HepG2 (cell line): Measurements from ENCODE around the gene POLE3. TPM values are rescaled to one million over a fixed set of nuclear protein-coding genes. Genes with fewer than 3 reads are reported as not detected.
A peak's percentile ranks its signal among the peaks of the same experiment; 100 is the strongest.

Experiments
- ERF ChIP-seq: IDR thresholded peaks from 2 replicates; pipeline ENCODE4 v1.6.1; 2018; ENCODE audit warnings: missing biosample characterization, missing genetic modification reagents
- FOXA1 ChIP-seq, 2 experiments: fragments of 450-650 bp in 1 of 2; sonication (generic) in 1 of 2; formaldehyde crosslinking in 1 of 2; IDR thresholded peaks; 2 replicates each; pipeline versions ENCODE4 v1.4.0 to v1.6.1; 2016 to 2020; ENCODE audit warnings: missing genetic modification reagents in 1 of 2
- GATAD1 ChIP-seq: IDR thresholded peaks from 2 replicates; pipeline ENCODE4 v1.6.1; 2016; ENCODE audit warnings: missing genetic modification reagents, missing compliant biosample characterization
- GFI1 ChIP-seq: sonication (generic); formaldehyde crosslinking; IDR thresholded peaks from 2 replicates; pipeline ENCODE4 v1.5.0; 2020; ENCODE audit warnings: missing genetic modification reagents, mild to moderate bottlenecking, borderline replicate concordance
- HDAC2 ChIP-seq: sonication (generic); formaldehyde crosslinking; IDR thresholded peaks from 2 replicates; pipeline ENCODE4 v1.4.0; 2020; ENCODE audit warnings: missing genetic modification reagents
- KDM5B ChIP-seq: sonication (generic); formaldehyde crosslinking; IDR thresholded peaks from 2 replicates; pipeline ENCODE4 v1.4.0; 2020; ENCODE audit warnings: missing genetic modification reagents, mild to moderate bottlenecking, borderline replicate concordance
- KDM6A ChIP-seq: IDR thresholded peaks from 2 replicates; pipeline ENCODE4 v1.6.1; 2016; ENCODE audit warnings: low read depth
- KLF11 ChIP-seq: IDR thresholded peaks from 2 replicates; pipeline ENCODE4 v1.6.1; 2016; ENCODE audit warnings: missing compliant biosample characterization
- NFRKB ChIP-seq: fragments of 450-650 bp; IDR thresholded peaks from 2 replicates; pipeline ENCODE4 v1.6.1; 2017
- SALL2 ChIP-seq: sonication (generic); formaldehyde crosslinking; IDR thresholded peaks from 2 replicates; pipeline ENCODE4 v1.8.1; 2023; ENCODE audit warnings: mild to moderate bottlenecking, missing genetic modification reagents, inconsistent platforms
- SAP130 ChIP-seq: IDR thresholded peaks from 2 replicates; pipeline ENCODE4 v1.6.1; 2016; ENCODE audit warnings: low read depth
- SP4 ChIP-seq: sonication (generic); formaldehyde crosslinking; IDR thresholded peaks from 2 replicates; pipeline ENCODE4 v1.8.1; 2023; ENCODE audit warnings: mild to moderate bottlenecking, missing genetic modification reagents
- ZFP82 ChIP-seq: sonication (generic); formaldehyde crosslinking; IDR thresholded peaks from 2 replicates; pipeline ENCODE4 v1.5.1; 2020; ENCODE audit warnings: mild to moderate bottlenecking, missing genetic modification reagents, borderline replicate concordance
- ZNF367 ChIP-seq: sonication (generic); formaldehyde crosslinking; IDR thresholded peaks from 2 replicates; pipeline ENCODE4 v1.4.0; 2020; ENCODE audit warnings: missing genetic modification reagents, borderline replicate concordance
- ZNF431 ChIP-seq: sonication (generic); formaldehyde crosslinking; IDR thresholded peaks from 2 replicates; pipeline ENCODE4 v1.9.0; 2022; ENCODE audit warnings: missing genetic modification reagents, low read depth, mild to moderate bottlenecking, borderline replicate concordance
- ZNF432 ChIP-seq: sonication (generic); formaldehyde crosslinking; IDR thresholded peaks from 2 replicates; pipeline ENCODE4 v1.5.0; 2020; ENCODE audit warnings: missing genetic modification reagents, mild to moderate bottlenecking, borderline replicate concordance
- ZNF674 ChIP-seq: sonication (generic); formaldehyde crosslinking; IDR thresholded peaks from 2 replicates; pipeline ENCODE4 v1.5.0; 2020; ENCODE audit warnings: low read depth, mild to moderate bottlenecking, missing genetic modification reagents
- ZSCAN9 ChIP-seq: IDR thresholded peaks from 2 replicates; pipeline ENCODE4 v1.6.1; 2016; ENCODE audit warnings: borderline replicate concordance
- polyA plus RNA-seq, 8 experiments: library from polyadenylated mRNA; depleted of rRNA in 3 of 8; stranded (reverse) in 7 of 8; unstranded in 1 of 8; fragments of >200 nt; fragmentation: Illumina TruSeq in 4 of 8; extraction: Trizol in 4 of 8; gene quantifications; 2 replicates each; pipeline versions ENCODE4 v1.2.1 to v1.2.3, GENCODE V29; 2011 to 2016; ENCODE audit warnings: low read depth in 4 of 8, missing spikeins in 1 of 8, mixed read lengths in 1 of 8; ENCODE audit not compliant: insufficient read depth in 1 of 8
- total RNA-seq, 5 experiments: library from RNA; depleted of rRNA; stranded (reverse); fragments of >200 nt; fragmentation: Illumina TruSeq; extraction: Trizol; gene quantifications; 2 replicates each; pipeline ENCODE4 v1.2.3, GENCODE V29; 2016; ENCODE audit warnings: low read depth in 1 of 5
- TF ChIP-seq, protein P1 (sequence below): sonication (generic); formaldehyde crosslinking; IDR thresholded peaks from 2 replicates; pipeline ENCODE4 v1.5.0; 2020; ENCODE audit warnings: mild to moderate bottlenecking, missing genetic modification reagents, borderline replicate concordance
- TF ChIP-seq, protein P2 (sequence below): sonication (generic); formaldehyde crosslinking; IDR thresholded peaks from 2 replicates; pipeline ENCODE4 v1.5.0; 2020; ENCODE audit warnings: mild to moderate bottlenecking, low read depth, missing genetic modification reagents, borderline replicate concordance

The POLE3 gene
- total and polyA plus RNA-seq, 2 of the 13 experiments (the other 11 are each of a cell fraction or from before 2014, with no cell fraction given): 36.0 to 77.2 TPM

DNA sequence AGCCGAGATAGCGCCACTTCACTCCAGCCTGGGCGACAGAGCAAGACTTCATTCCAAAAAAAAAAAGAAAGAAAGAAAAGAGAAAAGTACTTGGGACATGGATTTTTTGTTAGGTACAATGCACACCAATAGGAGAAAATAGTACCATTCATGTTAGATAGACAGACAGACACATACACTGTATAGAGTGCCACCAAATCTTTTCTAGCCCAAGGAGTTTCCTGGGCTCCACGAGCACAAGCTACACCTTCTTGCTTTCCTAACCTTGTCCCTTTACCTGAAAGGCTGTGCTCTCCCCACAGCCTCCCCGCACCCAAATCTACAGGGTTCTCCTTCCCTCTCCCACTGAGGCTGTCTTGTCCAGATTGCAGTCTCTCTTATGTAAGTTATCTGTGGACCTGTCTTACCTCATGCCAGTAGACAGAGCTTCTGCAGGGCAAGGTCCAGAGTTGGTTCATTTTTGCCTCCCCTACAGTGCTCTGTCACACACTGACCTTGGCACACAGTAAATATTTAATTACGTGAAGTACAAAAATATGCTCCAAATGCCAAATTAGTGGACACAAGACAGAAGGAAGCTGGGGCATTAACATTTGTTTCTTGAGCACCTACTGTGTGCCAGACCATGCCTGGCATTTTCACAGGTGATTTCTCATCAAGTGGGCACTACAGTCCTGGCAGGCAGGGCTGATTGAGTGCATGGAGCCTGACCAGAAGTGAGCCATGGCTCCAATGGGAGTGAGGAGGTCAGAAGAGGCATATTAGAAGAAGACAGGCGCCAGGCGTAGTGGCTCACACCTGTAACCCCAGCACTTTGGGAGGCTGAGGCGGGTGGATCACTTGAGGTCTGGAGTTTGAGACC is 15.2 kb downstream of the POLE3 start (continued):
- peak; percentile 77 for TF ChIP-seq ZNF431 (CRISPR knock-in tag)
- TF ChIP-seq GATAD1: peak; percentile 73
- TF ChIP-seq NFRKB: no peak
- TF ChIP-seq, protein P1, sequence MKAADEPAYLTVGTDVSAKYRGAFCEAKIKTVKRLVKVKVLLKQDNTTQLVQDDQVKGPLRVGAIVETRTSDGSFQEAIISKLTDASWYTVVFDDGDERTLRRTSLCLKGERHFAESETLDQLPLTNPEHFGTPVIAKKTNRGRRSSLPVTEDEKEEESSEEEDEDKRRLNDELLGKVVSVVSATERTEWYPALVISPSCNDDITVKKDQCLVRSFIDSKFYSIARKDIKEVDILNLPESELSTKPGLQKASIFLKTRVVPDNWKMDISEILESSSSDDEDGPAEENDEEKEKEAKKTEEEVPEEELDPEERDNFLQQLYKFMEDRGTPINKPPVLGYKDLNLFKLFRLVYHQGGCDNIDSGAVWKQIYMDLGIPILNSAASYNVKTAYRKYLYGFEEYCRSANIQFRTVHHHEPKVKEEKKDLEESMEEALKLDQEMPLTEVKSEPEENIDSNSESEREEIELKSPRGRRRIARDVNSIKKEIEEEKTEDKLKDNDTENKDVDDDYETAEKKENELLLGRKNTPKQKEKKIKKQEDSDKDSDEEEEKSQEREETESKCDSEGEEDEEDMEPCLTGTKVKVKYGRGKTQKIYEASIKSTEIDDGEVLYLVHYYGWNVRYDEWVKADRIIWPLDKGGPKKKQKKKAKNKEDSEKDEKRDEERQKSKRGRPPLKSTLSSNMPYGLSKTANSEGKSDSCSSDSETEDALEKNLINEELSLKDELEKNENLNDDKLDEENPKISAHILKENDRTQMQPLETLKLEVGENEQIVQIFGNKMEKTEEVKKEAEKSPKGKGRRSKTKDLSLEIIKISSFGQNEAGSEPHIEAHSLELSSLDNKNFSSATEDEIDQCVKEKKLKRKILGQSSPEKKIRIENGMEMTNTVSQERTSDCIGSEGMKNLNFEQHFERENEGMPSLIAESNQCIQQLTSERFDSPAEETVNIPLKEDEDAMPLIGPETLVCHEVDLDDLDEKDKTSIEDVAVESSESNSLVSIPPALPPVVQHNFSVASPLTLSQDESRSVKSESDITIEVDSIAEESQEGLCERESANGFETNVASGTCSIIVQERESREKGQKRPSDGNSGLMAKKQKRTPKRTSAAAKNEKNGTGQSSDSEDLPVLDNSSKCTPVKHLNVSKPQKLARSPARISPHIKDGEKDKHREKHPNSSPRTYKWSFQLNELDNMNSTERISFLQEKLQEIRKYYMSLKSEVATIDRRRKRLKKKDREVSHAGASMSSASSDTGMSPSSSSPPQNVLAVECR (CRISPR knock-in tag): peak; percentile 58; the same call in 1 of the 2 replicates
- peak; percentile 66; the same call in 1 of the 2 replicates for TF ChIP-seq ERF
- peak; percentile 86 for TF ChIP-seq KDM6A
- TF ChIP-seq SAP130 (CRISPR knock-in tag): peak; percentile 91
- TF ChIP-seq SALL2 (CRISPR knock-in tag): no peak
- TF ChIP-seq ZNF367 (CRISPR knock-in tag): no peak
- TF ChIP-seq SP4: no peak
- no peak for TF ChIP-seq ZNF674
- peak; percentile 74; the same call in 1 of the 2 replicates for TF ChIP-seq GFI1
- TF ChIP-seq HDAC2 (CRISPR knock-in tag): peak; percentile 95
- TF ChIP-seq FOXA1 (IDR thresholded peaks at IDR 0.05): no peak
- TF ChIP-seq FOXA1 (CRISPR knock-in tag; IDR thresholded peaks at IDR 0.05): peak; percentile 72
- no peak for TF ChIP-seq ZNF432 (CRISPR knock-in tag)
- no peak for TF ChIP-seq ZFP82 (CRISPR knock-in tag)
- TF ChIP-seq, protein P2, sequence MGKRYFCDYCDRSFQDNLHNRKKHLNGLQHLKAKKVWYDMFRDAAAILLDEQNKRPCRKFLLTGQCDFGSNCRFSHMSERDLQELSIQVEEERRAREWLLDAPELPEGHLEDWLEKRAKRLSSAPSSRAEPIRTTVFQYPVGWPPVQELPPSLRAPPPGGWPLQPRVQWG (CRISPR knock-in tag): no peak
- TF ChIP-seq KDM5B: 0 out of 2 replicates have a peak, but pooled peaks have one; percentile 52
- TF ChIP-seq ZSCAN9 (CRISPR knock-in tag): peak; percentile 84
- TF ChIP-seq KLF11 (CRISPR knock-in tag): no peak
